ENCODE results near the gene ANAPC2.

The ANAPC2 gene

GRCh38 chr9:137161558-137162486 is 26.5 kb downstream of the ANAPC2 start:
- no peaks in the 10 kb centered on the region for H3K36me3 ChIP-seq
- no peak for TF ChIP-seq CTCF (IDR thresholded peaks at IDR 0.05; ENCODE audit: low read depth, low read length)
- H3K9me3 ChIP-seq: no peaks in the 10 kb centered on the region
- no peaks in the 10 kb centered on the region; the same call in 1 of the 2 replicates for H3K4me1 ChIP-seq
- H3K4me3 ChIP-seq (ENCODE audit: low read depth, low read length): no peak overlapping the region
- no peak for DNase-seq
- peaks cover 28% of the 10 kb centered on the region for H3K27me3 ChIP-seq

GRCh38 chr9:137160716-137161557 is 27.4 kb downstream of the ANAPC2 start:
- Histone ChIP-seq H3K27me3 (peaks cover 19% of the 10 kb centered on the region), H3K9me3 (no peaks in the 10 kb centered on the region), H3K36me3 (no peaks in the 10 kb centered on the region), H3K4me1 (no peaks in the 10 kb centered on the region; the same call in 1 of the 2 replicates), H3K4me3 (ENCODE audit: low read depth, low read length) (no peak overlapping the region)
- TF ChIP-seq CTCF (IDR thresholded peaks at IDR 0.05; ENCODE audit: low read depth, low read length): no peak
- no peak for DNase-seq

- Histone ChIP-seq H3K27me3 (peaks cover 10% of the 10 kb centered on the region), H3K4me3 (ENCODE audit: low read depth, low read length) (no peak overlapping the region), H3K4me1 (no peaks in the 10 kb centered on the region; the same call in 1 of the 2 replicates), H3K36me3 (no peaks in the 10 kb centered on the region), H3K9me3 (no peaks in the 10 kb centered on the region)
- no peak for TF ChIP-seq CTCF (IDR thresholded peaks at IDR 0.05; ENCODE audit: low read depth, low read length)
- no peak for DNase-seq
Measured at GRCh38 chr9:137160054-137160425, 28.3 kb downstream of the ANAPC2 start.

- no peak for TF ChIP-seq CTCF (IDR thresholded peaks at IDR 0.05; ENCODE audit: low read depth, low read length)
- DNase-seq: no peak
- Histone ChIP-seq H3K4me3 (ENCODE audit: low read depth, low read length) (no peak overlapping the region), H3K9me3 (no peaks in the 10 kb centered on the region), H3K36me3 (no peaks in the 10 kb centered on the region), H3K4me1 (no peaks in the 10 kb centered on the region; the same call in 1 of the 2 replicates), H3K27me3 (peaks cover 4% of the 10 kb centered on the region; the same call in 1 of the 2 replicates)
Measured at GRCh38 chr9:137159105-137160053, 29.0 kb downstream of the ANAPC2 start.

GRCh38 chr9:137158625-137159024 is 29.7 kb downstream of the ANAPC2 start:
- Histone ChIP-seq H3K4me1 (no peaks in the 10 kb centered on the region; the same call in 1 of the 2 replicates), H3K9me3 (no peaks in the 10 kb centered on the region), H3K36me3 (no peaks in the 10 kb centered on the region), H3K4me3 (ENCODE audit: low read depth, low read length) (no peak overlapping the region), H3K27me3 (0 out of 2 replicates have a peak, but pooled peaks cover under 1% of the 10 kb centered on the region)
- DNase-seq: no peak
- no peak for TF ChIP-seq CTCF (IDR thresholded peaks at IDR 0.05; ENCODE audit: low read depth, low read length)
